C4-2B (cell line): Measurements from ENCODE around the gene ARHGAP8.

Experiments used
- H3K27ac ChIP-seq: fragments of 450-650 bp; 2 replicates; pipeline ENCODE4 v1.5.1; 2017
- CTCF ChIP-seq: fragments of 450-650 bp; conservative IDR thresholded peaks from 2 replicates; pipeline ENCODE4 v1.5.1; 2017; ENCODE audit warnings: mild to moderate bottlenecking
- ZFX ChIP-seq: fragments of 450-650 bp; IDR thresholded peaks from 2 replicates; pipeline ENCODE4 v1.6.1; 2017

Gene ARHGAP8

GRCh38 chr22:44816141-44816540 lies 63.8 kb downstream of the ARHGAP8 start:
- no peak overlapping the region for H3K27ac ChIP-seq
- TF ChIP-seq CTCF (no peak), ZFX (no peak)

DNA sequence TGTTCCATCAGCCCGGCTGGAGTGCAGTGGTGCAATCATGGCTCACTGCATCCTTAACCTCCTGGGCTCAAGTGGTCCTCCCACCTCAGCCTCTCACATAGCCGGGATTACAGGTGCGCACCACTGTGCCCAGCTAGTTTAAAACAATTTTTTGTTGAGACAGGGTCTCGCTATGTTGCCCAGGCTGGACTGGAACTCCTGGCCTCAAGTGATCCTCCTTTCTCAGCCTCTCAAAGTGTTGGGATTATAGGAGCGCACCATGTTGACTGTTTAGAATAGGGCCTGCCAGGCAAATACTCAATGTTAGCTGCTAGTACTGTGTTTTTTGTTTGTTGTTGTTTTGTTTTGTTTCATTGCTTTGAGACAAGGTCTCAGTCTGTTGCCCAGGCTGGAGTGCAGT lies 66.4 kb downstream of the ARHGAP8 start:
- TF ChIP-seq CTCF (no peak), ZFX (no peak)
- no peak overlapping the region for H3K27ac ChIP-seq

DNA sequence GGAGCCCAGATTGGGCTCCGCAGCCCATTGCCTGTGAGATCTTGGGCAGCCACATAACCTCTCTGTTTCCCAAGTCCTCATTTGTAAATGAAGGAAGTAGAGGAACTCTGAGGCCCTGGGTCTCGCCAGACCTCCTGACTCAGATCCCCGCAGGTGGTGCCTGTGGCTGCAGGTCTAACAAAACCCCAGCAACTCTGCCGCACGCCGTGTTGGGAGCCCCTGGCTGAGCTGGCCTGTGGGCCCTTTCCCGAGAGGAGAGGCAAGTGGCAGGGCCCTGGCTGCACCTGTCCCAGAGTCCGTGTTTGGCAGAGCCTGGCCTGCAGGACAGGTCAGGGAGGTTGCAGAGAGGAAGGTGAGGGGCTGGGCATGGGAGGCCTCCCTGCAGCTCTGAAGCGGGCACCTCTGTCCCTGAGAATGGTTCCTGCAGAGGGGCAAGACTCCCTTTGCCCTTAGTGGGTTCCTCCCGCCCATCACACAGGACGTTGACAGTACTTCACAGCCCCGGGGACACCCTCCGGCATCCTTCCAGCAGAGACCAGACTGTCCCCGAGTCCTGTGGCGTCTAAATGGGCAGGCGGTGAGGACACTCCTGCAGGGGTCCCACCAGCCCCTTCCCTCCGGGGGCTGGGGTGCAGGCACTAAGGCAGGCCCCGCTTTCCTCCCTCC lies 67.7 kb downstream of the ARHGAP8 start:
- no peak overlapping the region for H3K27ac ChIP-seq
- TF ChIP-seq ZFX = no peak
- TF ChIP-seq CTCF = no peak

GRCh38 chr22:44821741-44822475 lies 69.5 kb downstream of the ARHGAP8 start:
- TF ChIP-seq ZFX = no peak
- no peak for TF ChIP-seq CTCF
- no peak overlapping the region for H3K27ac ChIP-seq

- H3K27ac ChIP-seq = no peak overlapping the region
- no peak for TF ChIP-seq ZFX
- no peak for TF ChIP-seq CTCF
These were observed 70.2 kb downstream of the ARHGAP8 start for GRCh38 chr22:44822534-44822933.

DNA sequence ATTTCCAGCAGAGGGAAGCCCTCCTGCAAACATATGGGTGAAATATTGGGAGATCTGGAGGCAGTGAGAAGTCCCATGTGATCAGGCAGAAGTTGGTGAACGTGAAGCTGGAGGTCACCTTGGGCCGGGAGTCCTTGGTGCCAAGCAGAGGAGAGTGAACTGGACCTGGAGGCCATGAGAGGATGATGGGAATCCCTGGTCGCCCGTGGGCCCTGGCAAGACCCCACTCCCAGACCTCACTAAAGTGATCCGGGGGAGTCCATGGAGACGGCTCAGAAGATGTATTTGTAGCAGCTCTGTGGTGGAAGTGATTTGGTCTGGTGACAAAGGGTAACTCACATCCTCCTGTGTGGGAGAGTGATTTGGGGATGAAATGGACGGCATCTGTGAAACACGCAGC lies 71.0 kb downstream of the ARHGAP8 start:
- TF ChIP-seq CTCF (no peak), ZFX (no peak)
- no peak overlapping the region for H3K27ac ChIP-seq

DNA sequence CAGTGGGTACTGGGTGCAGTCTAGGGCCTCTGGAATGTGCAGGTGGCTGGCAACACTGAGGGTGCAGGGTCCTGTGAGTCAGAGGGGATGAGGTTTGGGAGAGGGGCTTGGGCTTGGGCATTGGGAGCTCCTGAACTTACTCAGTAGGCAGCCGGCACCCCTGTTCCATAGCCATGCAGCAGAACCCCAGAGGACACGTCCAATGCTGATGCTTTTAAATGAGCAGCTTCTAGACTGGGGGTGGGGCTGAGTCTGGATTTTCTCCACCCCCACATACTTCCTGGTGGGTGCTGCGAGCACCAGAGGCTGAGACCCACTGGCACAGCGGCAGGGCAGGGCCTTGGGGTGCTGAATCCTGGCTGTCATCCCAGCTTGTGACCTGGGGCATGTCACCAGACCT lies 71.4 kb downstream of the ARHGAP8 start:
- TF ChIP-seq ZFX (no peak), CTCF (no peak)
- no peak overlapping the region for H3K27ac ChIP-seq
